Glutamatergic neuron (in vitro differentiated cells): ENCODE measurements around the gene RBM39. TPM values are rescaled to one million over a fixed set of nuclear protein-coding genes. Genes with fewer than 3 reads are reported as not detected.

Source experiments
- DNase-seq: peaks from one replicate; pipeline ENCODE4 v3.0.0; 2022
- H3K27ac Mint-ChIP-seq: one replicate; pipeline ENCODE4 v1.8.0; 2020; ENCODE audit warnings: mild to moderate bottlenecking, mixed read lengths, inconsistent platforms; ENCODE audit not compliant: unreplicated experiment
- H3K27me3 Mint-ChIP-seq: one replicate; pipeline ENCODE4 v1.8.0; 2020; ENCODE audit warnings: mild to moderate bottlenecking, moderate library complexity, mixed read lengths, inconsistent platforms; ENCODE audit not compliant: unreplicated experiment
- H3K36me3 Mint-ChIP-seq: one replicate; pipeline ENCODE4 v1.8.0; 2020; ENCODE audit warnings: mild to moderate bottlenecking, mixed read lengths, inconsistent platforms; ENCODE audit not compliant: unreplicated experiment
- H3K4me1 Mint-ChIP-seq: one replicate; pipeline ENCODE4 v1.8.0; 2020; ENCODE audit warnings: mild to moderate bottlenecking, low read depth, mixed read lengths, inconsistent platforms; ENCODE audit not compliant: unreplicated experiment
- H3K4me3 Mint-ChIP-seq: one replicate; pipeline ENCODE4 v1.8.0; 2020; ENCODE audit warnings: mild to moderate bottlenecking, mixed read lengths, inconsistent platforms; ENCODE audit not compliant: unreplicated experiment
- H3K9me3 Mint-ChIP-seq: one replicate; pipeline ENCODE4 v1.8.0; 2020; ENCODE audit warnings: mild to moderate bottlenecking, moderate library complexity, mixed read lengths, inconsistent platforms; ENCODE audit not compliant: unreplicated experiment
- total RNA-seq: library from RNA; stranded (reverse); fragmentation: NEBNext Ultra II Directional; extraction: Animal tissue kit (Norgen Biotek cat#: 25700); gene quantifications from one replicate; pipeline ENCODE4 v1.2.1, GENCODE V29; 2021; ENCODE audit not compliant: unreplicated experiment
- TF ChIP-seq, protein P1 (sequence below): fragments of 200-600 bp; sonication (generic); IDR thresholded peaks from one replicate; pipeline ENCODE4 v1.5.0; 2021; ENCODE audit not compliant: partially characterized antibody, unreplicated experiment

The RBM39 gene
- total RNA-seq, 1 donor from 2014 or later = 358 TPM

- Mint-ChIP-seq H3K4me1 (peaks cover 25% of the 10 kb centered on the region), H3K27ac (no peak overlapping the region), H3K4me3 (peak overlapping the region; percentile 63), H3K36me3 (no peaks in the 10 kb centered on the region), H3K9me3 (peaks cover 14% of the 10 kb centered on the region), H3K27me3 (peaks cover 11% of the 10 kb centered on the region)
- no peak for DNase-seq
- TF ChIP-seq, protein P1, sequence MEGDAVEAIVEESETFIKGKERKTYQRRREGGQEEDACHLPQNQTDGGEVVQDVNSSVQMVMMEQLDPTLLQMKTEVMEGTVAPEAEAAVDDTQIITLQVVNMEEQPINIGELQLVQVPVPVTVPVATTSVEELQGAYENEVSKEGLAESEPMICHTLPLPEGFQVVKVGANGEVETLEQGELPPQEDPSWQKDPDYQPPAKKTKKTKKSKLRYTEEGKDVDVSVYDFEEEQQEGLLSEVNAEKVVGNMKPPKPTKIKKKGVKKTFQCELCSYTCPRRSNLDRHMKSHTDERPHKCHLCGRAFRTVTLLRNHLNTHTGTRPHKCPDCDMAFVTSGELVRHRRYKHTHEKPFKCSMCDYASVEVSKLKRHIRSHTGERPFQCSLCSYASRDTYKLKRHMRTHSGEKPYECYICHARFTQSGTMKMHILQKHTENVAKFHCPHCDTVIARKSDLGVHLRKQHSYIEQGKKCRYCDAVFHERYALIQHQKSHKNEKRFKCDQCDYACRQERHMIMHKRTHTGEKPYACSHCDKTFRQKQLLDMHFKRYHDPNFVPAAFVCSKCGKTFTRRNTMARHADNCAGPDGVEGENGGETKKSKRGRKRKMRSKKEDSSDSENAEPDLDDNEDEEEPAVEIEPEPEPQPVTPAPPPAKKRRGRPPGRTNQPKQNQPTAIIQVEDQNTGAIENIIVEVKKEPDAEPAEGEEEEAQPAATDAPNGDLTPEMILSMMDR = no peak
Measured at GRCh38 chr20:35738410-35739179, 3.5 kb downstream of the RBM39 start.

DNA sequence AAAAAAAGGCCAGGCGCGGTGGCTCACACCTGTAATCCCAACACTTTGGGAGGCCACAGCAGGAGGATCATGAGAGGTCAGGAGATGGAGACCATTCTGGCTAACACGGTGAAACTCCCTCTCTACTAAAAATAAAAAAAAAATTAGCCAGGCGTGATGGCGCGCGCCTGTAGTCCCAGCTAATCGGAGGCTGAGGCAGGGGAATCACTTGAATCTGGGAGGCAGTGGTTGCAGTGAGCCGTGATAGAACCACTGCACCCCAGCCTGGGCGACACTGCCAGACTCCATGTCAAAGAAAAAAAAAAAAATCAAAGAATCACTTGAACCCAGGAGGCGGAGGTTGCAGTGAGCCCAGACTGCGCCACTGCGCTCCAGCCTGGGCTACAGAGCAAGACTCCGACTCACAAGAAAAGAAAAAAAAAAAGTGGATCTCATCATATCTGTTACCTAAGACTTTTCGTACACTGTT, 4.2 kb downstream of the RBM39 start:
- Mint-ChIP-seq H3K36me3 (no peaks in the 10 kb centered on the region), H3K27me3 (peaks cover 9% of the 10 kb centered on the region), H3K9me3 (peaks cover 14% of the 10 kb centered on the region), H3K4me3 (peak overlapping the region; percentile 63), H3K27ac (no peak overlapping the region), H3K4me1 (peaks cover 23% of the 10 kb centered on the region)
- no peak for DNase-seq
- TF ChIP-seq, protein P1 = no peak

DNA sequence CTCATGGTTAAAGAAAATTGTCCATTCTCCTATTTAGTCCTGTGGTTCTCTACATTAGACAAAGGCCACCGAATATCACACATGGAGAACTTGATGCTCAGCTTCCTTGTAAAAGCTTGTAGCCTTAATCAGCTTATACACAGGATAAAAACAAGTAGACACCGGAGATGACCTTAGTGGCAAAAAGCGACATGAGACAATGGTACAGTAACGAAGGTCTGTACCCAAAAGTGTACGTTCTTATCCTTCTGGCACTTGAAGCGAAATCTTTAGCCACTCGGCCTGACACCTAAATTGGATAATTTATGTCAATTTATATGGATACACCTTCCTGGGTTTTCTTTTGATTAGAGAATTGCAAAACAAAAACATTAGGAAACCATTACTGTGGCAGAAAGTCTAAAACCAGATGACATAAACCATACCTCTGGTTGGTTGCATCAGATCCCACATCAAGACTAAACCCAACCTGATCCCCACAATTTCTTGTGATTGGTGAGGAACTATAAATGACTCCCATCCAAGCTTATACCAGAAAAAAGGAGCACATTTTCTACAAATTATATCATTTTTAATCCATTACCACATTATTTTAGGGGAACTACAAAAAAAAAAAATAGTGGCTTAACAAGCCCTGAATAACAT, 6.1 kb downstream of the RBM39 start:
- TF ChIP-seq, protein P1 = no peak
- H3K27ac Mint-ChIP-seq = peak overlapping the region; percentile 36
- no peaks in the 10 kb centered on the region for H3K36me3 Mint-ChIP-seq

DNA sequence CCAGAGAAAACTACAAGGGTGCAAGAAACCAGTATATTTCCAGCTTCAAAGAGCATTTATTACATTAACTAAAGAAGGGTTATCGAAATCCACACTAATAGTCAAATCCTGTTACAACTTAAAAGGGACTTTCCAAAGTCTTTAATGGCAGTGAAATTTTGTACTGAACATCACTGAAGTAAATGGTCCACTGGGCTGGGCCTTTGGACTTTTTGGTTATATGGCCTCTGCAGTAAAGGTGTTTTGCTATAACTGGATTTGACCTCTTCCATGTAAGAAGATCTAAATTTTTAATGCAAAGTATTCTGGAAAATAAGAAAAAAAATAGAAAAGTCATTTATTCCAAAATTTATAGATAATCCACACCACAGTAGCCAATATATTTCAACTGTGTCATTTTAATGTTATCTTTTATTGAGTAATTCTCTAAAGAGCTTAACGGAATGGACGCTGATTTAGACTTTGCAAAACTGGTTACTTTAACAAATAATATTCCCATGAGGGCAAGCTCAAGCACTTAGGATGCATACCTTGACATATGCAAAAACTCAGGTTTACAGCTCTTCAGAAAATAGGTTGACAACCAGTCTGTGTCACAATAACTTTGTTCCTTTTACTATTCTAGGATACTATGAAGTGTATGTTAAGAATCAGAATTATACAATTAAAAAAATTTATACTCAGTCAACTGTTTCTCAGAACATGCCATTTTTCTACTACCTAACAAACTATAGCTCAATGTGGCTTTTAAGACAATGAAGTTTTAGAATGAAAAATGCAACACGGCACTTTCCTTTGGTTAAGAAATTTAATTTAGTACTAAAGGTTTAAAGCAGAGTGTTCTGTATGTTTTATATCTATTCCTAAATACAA, 7.0 kb downstream of the RBM39 start:
- TF ChIP-seq, protein P1 = no peak
- no peak overlapping the region for H3K27ac Mint-ChIP-seq
- no peaks in the 10 kb centered on the region for H3K27me3 Mint-ChIP-seq
- no peaks in the 10 kb centered on the region for H3K36me3 Mint-ChIP-seq
- DNase-seq = no peak
- H3K4me1 Mint-ChIP-seq = peaks cover 20% of the 10 kb centered on the region
- peak overlapping the region; percentile 61 for H3K4me3 Mint-ChIP-seq
- no peaks in the 10 kb centered on the region for H3K9me3 Mint-ChIP-seq

More for the DNA sequence above, 6.1 kb downstream of the RBM39 start:
- no peaks in the 10 kb centered on the region for H3K27me3 Mint-ChIP-seq
- H3K4me1 Mint-ChIP-seq = peaks cover 23% of the 10 kb centered on the region
- no peaks in the 10 kb centered on the region for H3K9me3 Mint-ChIP-seq
- no peak for DNase-seq
- H3K4me3 Mint-ChIP-seq = peak overlapping the region; percentile 47
